Endodermal cell (in vitro differentiated cells): ENCODE data around the gene F5. TPM values are rescaled to one million over a fixed set of nuclear protein-coding genes. Genes with fewer than 3 reads are reported as not detected.

Source experiments
- DNase-seq: peaks from one replicate; pipeline ENCODE4 v3.0.0-alpha.2; 2017
- H3K27ac ChIP-seq: 2 replicates; pipeline ENCODE4 v1.5.1; 2013; ENCODE audit warnings: mild to moderate bottlenecking, low read depth, low read length, moderate library complexity
- H3K27me3 ChIP-seq: 2 replicates; pipeline ENCODE4 v1.6.1; 2013; ENCODE audit warnings: mild to moderate bottlenecking, low read length, moderate library complexity; ENCODE audit not compliant: insufficient read depth, control insufficient read depth, poor library complexity, severe bottlenecking
- H3K36me3 ChIP-seq: 2 replicates; pipeline ENCODE4 v1.7.0; 2013; ENCODE audit warnings: mild to moderate bottlenecking, low read length, moderate library complexity; ENCODE audit not compliant: control insufficient read depth, insufficient read depth
- H3K4me1 ChIP-seq: one replicate; pipeline ENCODE4 v1.7.0; 2013; ENCODE audit warnings: low read length; ENCODE audit not compliant: control insufficient read depth, insufficient read depth
- H3K4me3 ChIP-seq: 2 replicates; pipeline ENCODE4 v1.5.1; 2013; ENCODE audit warnings: mild to moderate bottlenecking, low read length, moderate library complexity
- H3K9ac ChIP-seq: 2 replicates; pipeline ENCODE4 v1.6.1; 2013; ENCODE audit warnings: mild to moderate bottlenecking, low read length, moderate library complexity; ENCODE audit not compliant: poor library complexity, severe bottlenecking; ENCODE audit errors: extremely low read depth
- H3K9me3 ChIP-seq: 2 replicates; pipeline ENCODE4 v1.6.1; 2013; ENCODE audit warnings: mild to moderate bottlenecking, low read length, moderate library complexity; ENCODE audit not compliant: control insufficient read depth
- H3K27ac Mint-ChIP-seq: 2 replicates; pipeline ENCODE4 v1.8.0; 2020; ENCODE audit warnings: mixed read lengths
- H3K27me3 Mint-ChIP-seq: 2 replicates; pipeline ENCODE4 v1.8.0; 2021; ENCODE audit warnings: mild to moderate bottlenecking, mixed read lengths; ENCODE audit not compliant: insufficient read depth
- H3K36me3 Mint-ChIP-seq: 2 replicates; pipeline ENCODE4 v1.8.0; 2020; ENCODE audit warnings: low read depth, mixed read lengths
- H3K4me1 Mint-ChIP-seq: 2 replicates; pipeline ENCODE4 v1.8.0; 2020; ENCODE audit warnings: mixed read lengths
- H3K4me3 Mint-ChIP-seq: 2 replicates; pipeline ENCODE4 v1.8.0; 2020; ENCODE audit warnings: mild to moderate bottlenecking, moderate library complexity, mixed read lengths
- H3K9me3 Mint-ChIP-seq: 2 replicates; pipeline ENCODE4 v1.8.0; 2020; ENCODE audit warnings: mild to moderate bottlenecking, mixed read lengths
- WGBS, 2 experiments: methylation state at CpG; one replicate each; pipeline versions ENCODE4 v1.1.5 to v1.1.7; 2013; ENCODE audit warnings: missing lambda C conversion rate in 2 of 2, mixed read lengths in 1 of 2; ENCODE audit not compliant: insufficient coverage in 1 of 2, insufficient read length in 1 of 2; 5-methylcytosine and 5-hydroxymethylcytosine counted together
- total RNA-seq, 2 donors: library from RNA; stranded (reverse); fragmentation: NEBNext Ultra II Directional in 1 of 2; extraction: Animal tissue kit (Norgen Biotek cat#: 25700) in 1 of 2; gene quantifications; 2 replicates in 1 of 2; 3 replicates in 1 of 2; pipeline ENCODE4 v1.2.1, GENCODE V29; 2021
- TF ChIP-seq, protein P1 (sequence below): fragments of 200-600 bp; sonication (generic); conservative IDR thresholded peaks from 2 replicates; pipeline ENCODE4 v1.5.0; 2021; ENCODE audit warnings: antibody characterized with exemption, mild to moderate bottlenecking

F5 gene
- total RNA-seq, 2 donors from 2014 or later = 0.04 to 0.09 TPM

DNA sequence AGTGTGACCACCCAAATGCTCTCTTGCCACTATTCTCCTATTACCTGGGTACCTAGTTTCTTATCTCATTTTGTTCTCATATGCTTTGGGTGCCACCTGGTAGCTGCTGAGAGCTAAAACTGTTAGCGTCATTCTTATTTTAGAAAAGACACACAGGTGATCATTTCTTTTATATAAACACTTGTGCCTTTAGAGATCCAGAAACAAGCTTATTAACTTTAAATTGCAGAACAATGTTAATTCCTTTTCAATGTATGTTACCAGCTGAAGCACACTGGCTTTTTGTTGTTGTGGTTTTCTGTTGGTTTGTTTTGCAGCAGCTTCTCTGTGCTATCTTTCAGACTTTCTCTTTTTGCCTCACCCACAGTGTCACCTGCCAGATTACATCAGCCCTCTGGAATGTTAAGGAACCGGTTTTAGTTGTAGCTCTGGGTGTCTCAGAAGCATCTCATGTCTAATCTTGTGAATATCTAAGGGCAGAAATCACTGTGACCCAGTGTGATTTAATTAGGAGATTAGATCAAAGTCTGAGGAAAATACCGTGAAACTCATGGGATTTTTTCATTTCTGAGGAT lies 57.1 kb downstream of the F5 start:
- peaks cover 4% of the 10 kb centered on the region for H3K9me3 Mint-ChIP-seq
- Histone ChIP-seq H3K4me1 (peaks cover 9% of the 10 kb centered on the region), H3K36me3 (no peaks in the 10 kb centered on the region), H3K27me3 (no peaks in the 10 kb centered on the region), H3K27ac (no peak overlapping the region), H3K9me3 (no peaks in the 10 kb centered on the region), H3K9ac (peak overlapping the region; percentile 34), H3K4me3 (peak overlapping the region; percentile 31)
- H3K27ac Mint-ChIP-seq = peak overlapping the region; percentile 87
- TF ChIP-seq, protein P1, sequence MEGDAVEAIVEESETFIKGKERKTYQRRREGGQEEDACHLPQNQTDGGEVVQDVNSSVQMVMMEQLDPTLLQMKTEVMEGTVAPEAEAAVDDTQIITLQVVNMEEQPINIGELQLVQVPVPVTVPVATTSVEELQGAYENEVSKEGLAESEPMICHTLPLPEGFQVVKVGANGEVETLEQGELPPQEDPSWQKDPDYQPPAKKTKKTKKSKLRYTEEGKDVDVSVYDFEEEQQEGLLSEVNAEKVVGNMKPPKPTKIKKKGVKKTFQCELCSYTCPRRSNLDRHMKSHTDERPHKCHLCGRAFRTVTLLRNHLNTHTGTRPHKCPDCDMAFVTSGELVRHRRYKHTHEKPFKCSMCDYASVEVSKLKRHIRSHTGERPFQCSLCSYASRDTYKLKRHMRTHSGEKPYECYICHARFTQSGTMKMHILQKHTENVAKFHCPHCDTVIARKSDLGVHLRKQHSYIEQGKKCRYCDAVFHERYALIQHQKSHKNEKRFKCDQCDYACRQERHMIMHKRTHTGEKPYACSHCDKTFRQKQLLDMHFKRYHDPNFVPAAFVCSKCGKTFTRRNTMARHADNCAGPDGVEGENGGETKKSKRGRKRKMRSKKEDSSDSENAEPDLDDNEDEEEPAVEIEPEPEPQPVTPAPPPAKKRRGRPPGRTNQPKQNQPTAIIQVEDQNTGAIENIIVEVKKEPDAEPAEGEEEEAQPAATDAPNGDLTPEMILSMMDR = no peak
- H3K4me3 Mint-ChIP-seq = no peak overlapping the region
- H3K36me3 Mint-ChIP-seq = peaks cover 2% of the 10 kb centered on the region
- H3K4me1 Mint-ChIP-seq = peaks cover 27% of the 10 kb centered on the region
- peak; percentile 90 for DNase-seq
- WGBS, 2 experiments = 32 to 83% methylated on average over 1 to 3 of the region's 3 CpGs
- H3K27me3 Mint-ChIP-seq = no peaks in the 10 kb centered on the region

DNA sequence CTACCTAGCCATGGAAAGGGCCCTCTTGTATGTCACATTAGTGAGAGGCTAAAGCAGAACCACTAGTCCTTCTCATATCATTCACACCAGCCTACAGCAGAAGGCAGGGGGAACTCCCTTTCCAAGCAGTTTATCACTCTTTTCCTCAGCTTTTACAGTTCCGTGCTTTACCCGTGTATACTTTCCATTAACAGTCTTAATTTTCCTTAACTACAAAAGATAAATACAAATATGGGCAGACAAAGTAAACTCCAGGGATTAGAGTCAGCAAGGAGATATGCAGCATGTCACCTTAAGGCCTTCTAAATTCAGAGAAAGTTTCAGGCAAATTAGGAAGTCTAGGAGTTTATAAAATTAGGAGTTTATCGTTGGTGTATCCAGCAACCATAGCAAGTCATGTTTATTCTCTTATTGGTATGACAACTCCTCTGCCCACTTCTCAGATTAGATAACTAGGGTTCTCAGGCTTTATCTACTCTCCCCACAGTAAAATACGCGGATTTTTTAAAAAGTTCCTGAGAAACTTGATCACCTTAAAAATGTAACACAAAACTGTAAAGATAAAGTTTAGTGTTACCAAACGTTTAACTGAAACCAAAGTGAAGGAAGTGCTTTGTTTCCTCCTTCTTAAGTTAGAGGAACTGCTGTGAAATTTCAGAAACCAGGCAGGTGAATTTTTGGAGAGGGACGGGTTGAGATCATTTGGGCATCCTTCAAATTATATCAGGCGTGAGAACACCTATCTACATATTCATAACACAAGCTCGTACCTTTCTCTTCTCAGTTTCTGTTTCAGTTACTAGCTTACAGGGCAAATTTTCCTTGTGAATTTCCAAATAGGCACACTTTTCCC lies 57.8 kb downstream of the F5 start:
- Mint-ChIP-seq H3K27me3 (no peaks in the 10 kb centered on the region), H3K36me3 (no peaks in the 10 kb centered on the region), H3K9me3 (peaks cover 2% of the 10 kb centered on the region), H3K27ac (peak overlapping the region; percentile 87), H3K4me1 (peaks cover 27% of the 10 kb centered on the region), H3K4me3 (no peak overlapping the region)
- H3K36me3 ChIP-seq = no peaks in the 10 kb centered on the region
- H3K27ac ChIP-seq = no peak overlapping the region
- 71 to 81% methylated on average over 6 to 9 of the region's 9 CpGs for WGBS, 2 experiments
- H3K4me1 ChIP-seq = peaks cover 9% of the 10 kb centered on the region
- no peaks in the 10 kb centered on the region for H3K9me3 ChIP-seq
- TF ChIP-seq, protein P1 = no peak
- H3K27me3 ChIP-seq = no peaks in the 10 kb centered on the region
- no peak for DNase-seq
- peak overlapping the region; percentile 34 for H3K9ac ChIP-seq
- H3K4me3 ChIP-seq = peak overlapping the region; percentile 31

DNA sequence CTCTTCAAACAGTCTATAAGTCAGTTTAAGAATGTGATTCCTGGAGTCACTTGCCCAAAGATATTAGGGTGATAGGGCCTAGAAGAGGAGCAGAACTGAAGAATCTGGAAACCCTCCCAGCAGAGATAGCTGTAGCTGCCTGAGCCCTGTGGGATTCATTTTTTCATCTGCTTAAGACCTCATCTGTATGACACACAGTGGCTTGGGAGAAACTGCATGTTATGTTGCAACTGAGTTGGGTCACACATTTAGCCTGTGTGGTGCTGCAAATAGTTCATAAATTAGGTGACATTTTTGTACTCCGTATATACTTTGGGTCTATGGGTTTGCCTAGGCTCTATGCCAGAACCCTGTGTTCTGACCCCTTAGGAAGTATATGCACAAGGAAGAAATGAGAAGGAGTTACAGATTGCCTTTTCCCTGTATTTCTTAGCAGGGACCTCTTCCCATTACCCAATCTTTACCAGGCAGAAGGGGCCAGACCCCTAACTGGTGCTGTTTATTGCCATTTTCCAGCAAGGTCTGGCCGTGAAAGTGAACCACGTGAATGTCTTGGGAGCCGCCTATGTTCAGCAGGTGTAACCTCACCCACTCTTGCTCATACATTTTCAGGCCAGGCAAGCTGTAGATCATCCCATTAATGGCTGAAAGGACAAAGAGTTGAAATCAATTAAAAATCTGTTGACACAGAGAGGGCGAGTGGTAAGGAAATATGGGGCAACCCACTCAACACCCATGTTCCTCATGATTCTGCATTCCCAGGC lies 58.6 kb downstream of the F5 start:
- peak overlapping the region; percentile 87 for H3K27ac Mint-ChIP-seq
- peaks cover 27% of the 10 kb centered on the region for H3K4me1 Mint-ChIP-seq
- no peaks in the 10 kb centered on the region for H3K27me3 ChIP-seq
- peak; percentile 51 for DNase-seq
- TF ChIP-seq, protein P1 = no peak
- H3K4me3 ChIP-seq = no peak overlapping the region
- no peaks in the 10 kb centered on the region for H3K9me3 Mint-ChIP-seq
- 92 to 100% methylated on average over 4 to 5 of the region's 5 CpGs for WGBS, 2 experiments
- H3K4me3 Mint-ChIP-seq = no peak overlapping the region
- no peaks in the 10 kb centered on the region for H3K36me3 Mint-ChIP-seq
- no peaks in the 10 kb centered on the region for H3K27me3 Mint-ChIP-seq
- peaks cover 9% of the 10 kb centered on the region for H3K4me1 ChIP-seq
- H3K9me3 ChIP-seq = no peaks in the 10 kb centered on the region
- H3K36me3 ChIP-seq = no peaks in the 10 kb centered on the region
- no peak overlapping the region for H3K9ac ChIP-seq
- no peak overlapping the region for H3K27ac ChIP-seq
